ENCODE data around the gene SERPINC1.
"Not testable (repeated sequence)": the region's sequence is repeated elsewhere in the genome, so short reads cannot be mapped to it uniquely, and the experiment has no call there.

Gene SERPINC1

GRCh38 chr1:173917149-173917548, at the start of gene SERPINC1:
Gene SERPINC1 (minus strand): TSS chr1:173917327. CDS start chr1:173917259, 68 bp downstream.
- no peak for DNase-seq

DNA sequence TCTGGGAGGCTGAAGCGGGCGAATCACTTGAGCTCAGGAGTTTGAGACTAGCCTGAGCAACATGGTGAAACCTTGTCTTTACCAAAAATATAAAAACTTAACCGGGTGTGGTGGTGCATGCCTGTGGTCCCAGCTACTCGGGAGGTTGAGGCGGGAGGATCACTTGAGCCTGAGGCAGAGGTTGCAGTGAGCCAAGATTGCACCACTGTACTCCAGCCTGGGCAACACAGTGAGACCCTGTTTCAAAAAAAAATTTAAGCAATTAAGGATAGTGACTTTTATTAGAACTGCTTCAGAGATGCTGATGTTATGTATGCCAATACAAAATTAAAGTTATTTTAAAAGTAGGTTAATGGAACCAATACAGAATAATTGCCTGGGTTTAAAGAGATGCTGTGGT, 48.8 kb upstream of the SERPINC1 start:
- not testable (repeated sequence) for DNase-seq

GRCh38 chr1:173963477-173963876, 46.4 kb upstream of the SERPINC1 start:
- no peak for DNase-seq

DNA sequence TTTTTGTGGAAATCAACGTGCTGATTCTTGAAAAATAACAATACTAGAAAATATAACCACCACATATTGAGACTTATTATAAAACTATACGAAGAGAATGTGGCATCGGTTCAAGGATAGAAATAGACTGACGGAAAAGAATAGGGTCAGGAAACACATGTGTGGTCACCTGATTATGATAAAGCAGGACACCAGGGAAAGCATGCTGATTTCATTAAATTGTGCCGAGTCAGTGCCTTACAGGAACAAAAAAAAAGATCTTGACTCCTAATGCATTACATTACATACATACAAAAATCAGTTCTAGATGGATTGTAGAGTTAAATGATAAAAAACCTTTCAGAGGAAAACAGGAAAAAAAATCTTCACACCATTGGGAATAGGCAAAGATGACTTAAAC, 43.5 kb upstream of the SERPINC1 start:
- DNase-seq = no peak

GRCh38 chr1:173954179-173954578, 37.1 kb upstream of the SERPINC1 start:
- no peak for DNase-seq

DNA sequence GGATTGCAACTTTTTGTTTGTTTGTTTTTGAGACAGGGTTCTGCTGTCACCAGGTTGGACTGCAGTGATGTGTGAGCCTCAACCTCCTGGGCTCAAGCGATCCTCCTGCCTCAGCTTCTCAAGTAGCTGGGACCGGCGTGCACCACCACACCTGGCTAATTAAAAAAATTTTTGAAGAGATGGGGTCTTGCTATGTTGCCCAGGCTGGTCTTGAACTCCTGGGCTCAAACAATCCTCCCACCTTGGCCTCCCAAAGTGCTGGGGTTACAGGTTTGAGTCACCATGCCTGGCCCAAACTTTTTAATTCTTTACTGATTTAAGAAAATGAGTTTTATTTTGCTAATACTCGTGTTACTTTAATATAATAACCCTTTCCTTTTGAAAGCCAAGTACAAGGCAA, 31.5 kb upstream of the SERPINC1 start:
- no peak for DNase-seq

DNA sequence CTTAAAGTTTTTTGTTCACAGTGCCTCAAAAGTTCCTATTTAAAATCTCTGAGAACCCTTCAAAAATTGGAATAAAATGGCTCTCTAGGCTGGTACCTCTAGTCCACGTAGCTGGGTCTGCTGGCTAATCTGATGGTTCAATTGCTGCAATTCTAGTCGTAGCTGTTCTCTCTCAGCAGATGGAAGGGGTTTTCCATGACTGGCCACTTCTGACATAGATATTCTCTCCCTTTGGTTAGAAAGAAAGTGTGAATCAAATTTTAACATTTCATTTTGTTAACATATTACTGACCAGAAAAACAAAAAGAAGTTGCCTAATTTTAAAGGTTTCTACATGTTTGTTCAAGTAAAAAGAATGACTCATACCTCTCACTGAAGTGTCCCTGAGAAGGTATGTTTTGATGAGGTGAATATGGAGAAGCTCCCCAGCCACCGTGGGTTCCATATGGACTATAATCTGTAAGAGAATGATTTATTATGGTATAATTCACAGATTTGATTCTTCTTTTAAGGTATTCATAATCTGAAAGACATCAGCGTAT, 29.3 kb upstream of the SERPINC1 start:
- no peak for DNase-seq

DNA sequence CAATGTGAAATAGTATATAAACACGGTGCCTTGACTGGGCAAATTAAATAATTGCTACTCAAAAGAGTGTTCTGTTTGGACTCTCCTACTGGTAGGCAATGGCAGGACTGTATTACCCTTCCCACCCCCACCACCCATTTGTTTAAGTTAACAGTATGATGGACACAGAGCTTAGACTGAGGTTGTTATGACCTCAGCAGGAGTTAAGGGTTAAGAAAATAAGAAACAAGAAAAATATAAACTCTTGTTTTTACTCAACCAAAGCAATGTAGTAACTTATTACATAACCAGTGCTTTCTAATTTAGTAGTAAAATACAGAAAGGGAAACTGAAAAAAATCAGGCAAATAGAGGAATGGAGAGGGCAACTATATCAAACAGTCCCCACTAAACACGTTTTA, 19.9 kb upstream of the SERPINC1 start:
- DNase-seq = no peak

GRCh38 chr1:173934440-173934839, 17.3 kb upstream of the SERPINC1 start:
- DNase-seq = no peak

- not testable (repeated sequence) for DNase-seq
Observed at GRCh38 chr1:173930541-173930940, 13.4 kb upstream of the SERPINC1 start.

GRCh38 chr1:173925306-173926242, 8.4 kb upstream of the SERPINC1 start:
- no peak for DNase-seq

DNA sequence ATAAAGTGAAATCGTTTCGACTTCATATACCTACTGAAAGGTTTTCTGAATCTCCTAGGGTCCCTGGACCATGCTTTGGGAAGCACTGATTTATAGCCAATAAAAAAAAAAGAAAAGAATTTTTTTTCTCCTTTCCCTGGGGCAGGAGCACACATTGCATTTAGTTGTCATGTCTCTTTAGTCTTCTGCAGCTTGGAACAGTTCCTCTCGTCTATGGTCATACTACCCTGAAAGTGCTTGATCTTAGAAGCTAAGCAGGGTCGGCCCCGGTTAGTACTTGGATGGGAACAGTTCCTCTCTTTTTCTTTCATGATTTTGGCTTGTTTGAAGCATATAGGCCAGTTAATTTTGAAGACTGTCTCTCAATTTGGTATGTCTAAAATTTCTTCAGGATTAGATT, 3.7 kb upstream of the SERPINC1 start:
- no peak for DNase-seq

GRCh38 chr1:173917635-173918493, 737 bp upstream of the SERPINC1 start:
- DNase-seq = no peak

DNA sequence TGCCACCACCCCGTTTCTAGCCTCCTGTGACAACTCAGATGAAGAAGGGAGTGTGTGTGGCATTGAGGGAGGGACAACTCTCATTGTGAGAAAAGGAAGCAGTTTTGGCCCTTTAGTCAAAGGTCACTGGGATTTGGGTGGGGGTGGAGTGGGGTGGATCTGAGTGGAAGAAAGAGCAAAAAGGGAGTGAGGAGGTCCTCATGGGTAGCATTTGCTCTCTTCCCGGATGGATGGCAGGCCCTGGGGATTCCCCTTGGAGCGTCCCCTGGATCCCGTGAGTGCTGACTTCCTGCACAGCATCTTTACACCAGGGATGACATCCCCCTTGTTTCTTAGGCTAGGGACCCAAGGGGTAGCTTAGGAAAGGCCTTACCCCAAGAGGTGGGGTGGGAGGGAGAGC, 460 bp downstream of the SERPINC1 start:
- no peak for DNase-seq

- DNase-seq = no peak
Observed at GRCh38 chr1:173915596-173915995, 1.5 kb downstream of the SERPINC1 start.

- no peak for DNase-seq
Observed at GRCh38 chr1:173914366-173914871, 2.7 kb downstream of the SERPINC1 start.

DNA sequence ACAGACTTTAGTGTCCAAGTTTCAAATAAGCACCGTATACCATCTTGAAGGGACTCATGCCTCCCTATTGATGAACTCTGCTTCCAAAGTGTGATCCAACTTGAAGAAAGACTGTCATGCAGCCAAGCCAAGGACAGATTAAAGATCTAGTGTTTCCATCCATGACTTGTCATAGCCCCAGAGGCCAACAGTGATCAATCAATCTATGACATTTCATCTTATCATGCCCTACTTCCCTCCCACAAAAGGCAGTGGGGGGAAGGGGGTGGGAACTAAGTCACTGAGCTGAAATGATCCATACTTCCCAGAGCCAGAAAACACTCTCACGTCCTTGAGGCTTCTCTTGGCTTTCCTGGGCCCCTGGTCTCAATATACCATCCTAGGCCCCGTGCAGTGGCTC, 4.0 kb downstream of the SERPINC1 start:
- no peak for DNase-seq

- DNase-seq = no peak
Observed at GRCh38 chr1:173903827-173904531, 13.1 kb downstream of the SERPINC1 start.

GRCh38 chr1:173900992-173901391, 16.1 kb downstream of the SERPINC1 start:
- no peak for DNase-seq

DNA sequence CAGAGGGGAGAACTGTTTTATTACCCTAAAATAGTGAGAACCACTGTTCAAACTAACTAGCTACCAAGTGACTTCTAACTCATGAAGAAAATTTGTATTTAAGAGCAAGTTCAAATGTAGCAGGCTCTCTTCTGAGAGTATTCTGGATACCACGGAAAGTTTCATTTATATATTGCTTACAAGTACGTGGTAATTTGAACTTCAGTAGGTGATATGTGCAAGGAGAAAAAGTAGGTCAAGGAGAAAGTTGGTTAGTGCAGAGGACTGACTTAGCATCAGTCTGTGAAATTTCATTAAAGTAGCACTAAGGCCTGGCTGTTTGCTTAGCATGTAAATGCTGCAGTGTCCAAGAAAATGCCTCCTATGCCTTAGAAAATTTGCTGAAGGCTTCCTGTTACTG, 16.7 kb downstream of the SERPINC1 start:
- no peak for DNase-seq

DNA sequence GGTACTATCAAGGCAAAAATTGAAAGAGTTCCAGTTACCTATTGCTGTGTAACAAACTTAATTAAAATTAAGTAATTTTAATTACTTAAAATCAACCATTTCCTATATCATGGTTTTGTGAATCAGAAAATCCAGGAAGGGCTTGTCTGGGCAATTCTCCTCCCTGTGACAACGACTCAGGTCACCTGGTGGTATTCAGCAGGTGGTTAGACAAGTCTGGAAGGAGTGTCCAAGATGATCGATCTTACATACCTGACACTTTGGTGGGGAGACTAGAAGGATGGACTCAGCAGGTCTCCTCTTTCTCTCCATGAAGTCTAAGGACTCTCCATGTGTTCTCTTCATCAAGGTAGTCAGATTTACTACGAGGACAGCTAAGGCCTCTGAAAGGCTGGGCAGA, 22.9 kb downstream of the SERPINC1 start:
- no peak for DNase-seq

GRCh38 chr1:173893611-173894010, 23.5 kb downstream of the SERPINC1 start:
- no peak for DNase-seq

DNA sequence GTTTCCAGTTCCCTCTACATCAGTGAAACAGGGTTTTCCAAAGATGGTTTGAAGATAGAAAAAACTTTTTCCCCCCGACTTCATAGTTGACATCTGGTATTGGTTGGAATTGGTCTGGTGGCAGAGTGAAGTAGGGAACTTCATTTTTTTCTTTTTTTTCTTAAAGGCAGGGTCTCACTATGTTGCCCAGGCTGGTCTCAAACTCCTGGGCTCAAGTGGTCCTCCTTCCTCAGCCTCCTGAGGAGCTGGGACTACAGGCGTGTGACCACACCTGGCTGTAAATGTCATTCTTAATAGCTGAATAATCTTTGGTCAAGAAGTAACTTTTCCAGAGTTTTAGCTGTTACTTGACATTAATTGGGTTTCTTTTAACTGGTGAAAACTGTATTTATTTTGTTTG, 27.2 kb downstream of the SERPINC1 start:
- no peak for DNase-seq
